ENCODE measurements around the gene CLDN20. TPM values are rescaled to one million over a fixed set of nuclear protein-coding genes. Genes with fewer than 3 reads are reported as not detected.
"Not testable (repeated sequence)": the region's sequence is repeated elsewhere in the genome, so short reads cannot be mapped to it uniquely, and the experiment has no call there.

The CLDN20 gene
- not detected for total RNA-seq
- long read RNA-seq: 0 reads

GRCh38 chr6:155263373-155264063, at the start of gene CLDN20:
TSS of gene CLDN20 (plus strand) at chr6:155264013. CDS start at chr6:155275720, 11,707 bp downstream.
- intact Hi-C loops (cut with micrococcal nuclease): no loop called here
- ATAC-seq: peak; percentile 66
- no peak for DNase-seq

- ATAC-seq: no peak
- intact Hi-C loops (cut with micrococcal nuclease): no loop called here
- no peak for DNase-seq
Observed at GRCh38 chr6:155215906-155216305, 47.9 kb upstream of the CLDN20 start.

DNA sequence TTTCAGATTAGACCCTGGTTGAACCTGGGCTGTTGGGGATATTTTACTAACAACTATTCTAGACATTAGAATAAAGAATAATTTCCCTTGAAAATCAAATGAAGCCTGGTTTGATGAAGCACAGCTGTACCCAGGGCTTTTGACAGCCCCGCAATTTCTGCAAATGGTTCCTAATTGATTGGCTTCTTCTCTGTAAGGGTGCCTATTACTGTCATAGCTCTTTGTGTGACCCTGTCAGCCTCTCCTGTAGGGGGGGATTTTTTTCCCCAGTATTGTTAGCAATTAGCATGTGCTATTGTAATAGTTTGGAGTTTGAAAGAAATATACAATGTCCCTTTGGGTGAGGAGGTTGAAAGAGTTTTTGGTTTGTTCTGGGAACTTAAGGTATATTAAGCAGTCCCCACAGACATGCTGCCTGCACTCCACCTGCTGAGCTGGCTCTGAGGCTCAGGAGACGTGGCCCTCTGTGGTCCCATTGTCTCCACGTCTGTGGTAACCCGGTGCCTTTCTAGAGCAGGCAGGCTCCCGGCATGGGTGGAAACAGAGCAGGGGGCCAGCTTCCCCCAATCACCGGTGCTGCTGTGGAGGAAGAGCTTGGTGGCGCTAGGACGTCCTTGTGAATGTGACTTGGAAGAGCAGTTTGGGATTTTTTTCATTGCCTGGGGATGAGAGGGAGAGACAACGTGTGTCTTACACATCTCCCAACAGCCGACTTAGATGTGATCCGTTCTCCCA, 47.3 kb upstream of the CLDN20 start:
- DNase-seq: no peak
- intact Hi-C loops (cut with micrococcal nuclease): no loop called here
- no peak for ATAC-seq

DNA sequence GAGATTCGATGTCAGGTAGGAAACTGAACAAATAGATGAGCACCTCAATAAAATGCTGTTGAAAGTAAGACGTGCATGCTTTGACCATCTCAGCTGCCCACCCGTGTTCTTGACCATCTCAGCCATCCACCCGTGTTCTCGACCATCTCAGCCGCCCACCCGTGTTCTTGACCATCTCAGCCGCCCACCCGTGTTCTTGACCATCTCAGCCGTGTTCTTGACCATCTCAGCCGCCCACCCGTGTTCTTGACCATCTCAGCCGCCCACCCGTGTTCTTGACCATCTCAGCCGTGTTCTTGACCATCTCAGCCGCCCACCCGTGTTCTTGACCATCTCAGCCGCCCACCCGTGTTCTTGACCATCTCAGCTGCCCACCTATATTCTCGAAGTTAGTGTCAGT, 45.1 kb upstream of the CLDN20 start:
- intact Hi-C loops (cut with micrococcal nuclease); ATAC-seq; DNase-seq: not testable (repeated sequence)

- DNase-seq: no peak
- ATAC-seq: no peak
- intact Hi-C loops (cut with micrococcal nuclease): no loop called here
Observed at GRCh38 chr6:155219299-155219698, 44.5 kb upstream of the CLDN20 start.

- DNase-seq (no peak), ATAC-seq (peak; percentile 37)
- intact Hi-C loops (cut with micrococcal nuclease): no loop called here
Observed at GRCh38 chr6:155219858-155220301, 43.9 kb upstream of the CLDN20 start.

- no peak for DNase-seq
- intact Hi-C loops (cut with micrococcal nuclease): no loop called here
- ATAC-seq: no peak
Observed at GRCh38 chr6:155221086-155221485, 42.7 kb upstream of the CLDN20 start.

- intact Hi-C loops (cut with micrococcal nuclease): no loop called here
- no peak for ATAC-seq
- no peak for DNase-seq
Observed at GRCh38 chr6:155222506-155222905, 41.3 kb upstream of the CLDN20 start.

DNA sequence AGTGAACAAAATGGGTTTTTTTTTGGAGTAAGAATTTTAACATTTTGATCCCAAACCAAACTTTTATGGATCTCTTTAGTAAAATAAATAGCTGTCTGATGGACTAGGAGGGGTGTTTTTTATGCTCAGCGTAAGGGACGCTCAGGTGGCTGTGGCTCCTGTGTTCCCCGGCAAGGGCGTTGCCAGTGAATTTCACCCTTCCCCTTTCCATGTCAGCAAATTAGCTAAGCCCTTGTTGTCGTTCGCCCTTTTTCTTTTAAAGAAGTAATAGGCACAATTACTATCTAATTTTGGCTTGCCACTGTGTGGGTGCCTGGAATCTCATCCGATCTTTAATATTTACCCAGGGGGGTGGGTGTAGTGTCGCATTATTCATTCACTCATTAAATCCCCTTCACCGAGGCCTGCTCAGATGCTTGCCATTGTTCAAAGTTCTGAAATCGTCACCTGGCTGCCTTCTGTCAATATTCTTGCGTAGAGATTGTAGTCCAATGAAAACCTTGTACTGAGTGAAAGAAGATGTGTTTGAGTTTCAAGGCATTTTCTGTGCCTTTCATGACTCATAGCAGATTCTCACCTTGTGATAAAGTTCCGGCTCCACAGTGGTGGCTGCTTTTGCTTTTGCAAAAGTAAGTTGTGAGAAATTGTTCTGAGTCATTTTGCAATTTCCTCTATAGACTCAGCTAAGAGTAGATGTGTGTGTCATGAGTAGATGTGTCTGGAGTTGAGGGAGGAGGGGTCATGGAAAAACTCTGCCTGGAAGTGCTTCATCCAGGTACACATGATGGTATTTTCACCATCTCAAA, 40.0 kb upstream of the CLDN20 start:
- no peak for ATAC-seq
- no peak for DNase-seq
- intact Hi-C loops (cut with micrococcal nuclease): no loop called here

GRCh38 chr6:155224618-155225017, 39.2 kb upstream of the CLDN20 start:
- no peak for DNase-seq
- ATAC-seq: no peak
- intact Hi-C loops (cut with micrococcal nuclease): no loop called here

DNA sequence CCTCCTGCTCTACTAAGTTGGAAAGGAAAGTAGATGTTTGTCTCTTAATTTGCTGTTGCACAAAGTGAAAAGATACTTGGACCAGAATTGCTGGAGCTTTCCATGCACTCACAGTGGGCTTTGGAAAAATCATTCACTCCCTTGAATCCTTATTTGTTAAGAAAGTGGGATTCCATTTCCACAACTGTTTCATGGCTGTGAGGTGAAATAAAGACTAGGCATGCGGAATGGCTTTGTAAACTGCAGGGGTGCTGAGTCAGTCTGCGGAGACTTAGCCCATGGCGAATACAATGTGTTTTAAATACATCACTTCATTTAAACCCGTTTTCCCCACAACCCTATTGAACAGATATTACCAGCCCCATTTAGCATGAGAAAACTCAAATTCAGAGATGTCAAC, 36.8 kb upstream of the CLDN20 start:
- intact Hi-C loops (cut with micrococcal nuclease): no loop called here
- DNase-seq: no peak
- no peak for ATAC-seq

DNA sequence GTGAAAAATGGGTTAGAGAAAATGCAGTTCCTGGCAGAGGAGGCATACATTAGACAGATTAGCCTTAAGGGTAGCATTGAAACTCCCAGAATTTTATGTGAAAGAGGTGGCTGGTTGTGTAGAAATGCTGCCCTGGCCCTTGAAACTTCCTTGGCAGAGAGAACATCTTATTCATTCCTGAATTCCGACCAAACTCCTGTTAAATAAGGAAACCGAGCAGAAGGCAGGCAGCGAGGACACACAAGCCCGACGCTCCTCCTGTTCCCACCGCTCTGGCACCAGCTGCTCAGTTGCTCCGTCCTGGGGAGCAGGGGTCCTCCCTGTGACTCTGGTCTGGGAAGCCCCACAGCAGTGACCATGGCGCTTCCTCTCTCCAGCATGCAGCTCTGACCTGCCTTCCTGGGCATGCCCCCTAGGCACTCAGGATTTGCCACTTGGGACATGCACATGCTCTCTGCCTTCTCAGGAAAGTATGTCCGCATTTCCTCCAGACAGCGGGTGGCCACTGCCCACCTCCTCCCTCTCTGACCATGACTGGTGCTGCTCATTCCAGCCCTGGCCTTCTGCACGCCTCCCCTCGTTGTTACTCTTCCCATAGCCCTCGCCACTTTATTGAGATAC, 35.2 kb upstream of the CLDN20 start:
- intact Hi-C loops (cut with micrococcal nuclease): no loop called here
- ATAC-seq (no peak), DNase-seq (no peak)

- ATAC-seq; intact Hi-C loops (cut with micrococcal nuclease); DNase-seq: not testable (repeated sequence)
Observed at GRCh38 chr6:155230975-155231374, 32.8 kb upstream of the CLDN20 start.

DNA sequence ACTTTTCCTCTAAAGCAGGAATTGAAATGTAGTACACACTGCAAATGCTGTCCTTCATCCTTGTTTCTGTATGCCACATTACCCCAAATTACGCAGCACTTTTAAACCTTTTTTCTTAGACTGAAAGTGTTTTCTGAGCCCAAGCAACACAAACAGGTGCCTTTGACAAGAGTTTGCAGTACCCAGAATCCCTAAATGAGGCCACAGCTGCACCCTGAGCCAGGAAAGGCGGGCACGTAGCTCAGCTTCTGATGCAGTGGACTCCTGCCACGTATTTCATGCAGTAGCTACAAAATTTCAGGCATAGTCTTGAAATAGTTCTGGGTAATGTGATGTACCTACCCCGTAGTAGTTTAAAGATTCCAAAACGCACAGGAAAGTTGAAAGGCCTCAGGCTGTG, 31.0 kb upstream of the CLDN20 start:
- ATAC-seq (no peak), DNase-seq (no peak)
- intact Hi-C loops (cut with micrococcal nuclease): no loop called here

DNA sequence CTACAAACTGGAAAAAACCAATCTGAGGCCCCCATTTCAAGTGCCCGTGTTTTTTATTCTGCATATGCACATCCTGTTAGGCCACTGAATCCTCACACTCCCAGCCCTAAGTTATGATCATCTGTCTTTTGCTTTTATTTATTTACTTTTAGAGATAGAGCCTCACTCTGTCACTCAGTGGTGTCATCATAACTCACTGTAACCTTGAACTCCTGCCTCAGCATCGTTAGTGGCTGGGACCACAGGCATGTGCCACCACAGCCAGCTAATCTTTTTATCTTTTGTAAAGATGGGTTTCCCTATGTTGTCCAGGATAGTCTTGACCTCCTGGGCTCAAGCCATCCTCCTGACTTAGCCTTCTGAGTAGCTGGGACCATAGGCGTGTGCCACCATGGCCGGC, 29.6 kb upstream of the CLDN20 start:
- DNase-seq (no peak), ATAC-seq (no peak)
- intact Hi-C loops (cut with micrococcal nuclease): no loop called here

DNA sequence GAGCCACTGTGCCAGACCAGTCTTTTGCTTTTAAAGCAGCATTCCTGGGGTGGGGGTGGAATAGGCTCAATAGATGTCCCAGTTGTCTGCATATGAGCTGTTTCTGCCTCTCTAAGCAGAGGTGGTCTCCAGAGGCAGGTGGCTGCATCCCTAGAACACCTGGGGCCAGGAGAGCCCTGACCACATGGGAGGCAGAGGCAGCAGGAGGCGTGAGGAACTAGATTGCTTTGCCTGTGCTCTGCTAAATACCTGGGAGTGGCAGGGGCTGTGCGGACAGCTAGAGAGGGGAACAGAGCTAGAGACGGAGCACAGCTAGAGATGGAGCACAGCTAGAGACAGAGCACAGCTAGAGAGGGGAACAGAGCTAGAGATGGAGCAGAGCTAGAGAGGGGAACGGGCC, 29.1 kb upstream of the CLDN20 start:
- DNase-seq: no peak

DNA sequence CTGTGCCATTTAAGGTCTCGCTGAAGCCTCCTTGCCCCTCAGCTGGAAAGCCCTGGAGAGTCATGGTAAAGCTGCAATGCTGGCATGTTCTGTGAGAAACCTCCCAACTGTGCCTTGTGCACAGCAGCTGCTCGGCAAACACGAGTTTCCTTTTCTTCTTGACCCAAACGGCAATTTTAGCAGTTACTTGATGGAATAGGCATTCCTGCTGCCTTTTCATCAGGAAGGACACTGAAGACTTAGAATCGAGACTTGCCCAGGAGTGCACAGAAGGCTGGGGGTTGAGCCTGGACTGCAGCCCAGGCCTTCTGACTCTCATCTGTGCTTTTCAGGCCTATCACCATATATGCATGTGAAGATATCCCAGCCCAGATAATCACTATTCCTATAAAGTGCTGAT, 28.7 kb upstream of the CLDN20 start:
- intact Hi-C loops (cut with micrococcal nuclease): no loop called here
- ATAC-seq (no peak), DNase-seq (no peak)

More for the DNA sequence above, 29.1 kb upstream of the CLDN20 start:
- intact Hi-C loops (cut with micrococcal nuclease): no loop called here
- no peak for ATAC-seq

DNA sequence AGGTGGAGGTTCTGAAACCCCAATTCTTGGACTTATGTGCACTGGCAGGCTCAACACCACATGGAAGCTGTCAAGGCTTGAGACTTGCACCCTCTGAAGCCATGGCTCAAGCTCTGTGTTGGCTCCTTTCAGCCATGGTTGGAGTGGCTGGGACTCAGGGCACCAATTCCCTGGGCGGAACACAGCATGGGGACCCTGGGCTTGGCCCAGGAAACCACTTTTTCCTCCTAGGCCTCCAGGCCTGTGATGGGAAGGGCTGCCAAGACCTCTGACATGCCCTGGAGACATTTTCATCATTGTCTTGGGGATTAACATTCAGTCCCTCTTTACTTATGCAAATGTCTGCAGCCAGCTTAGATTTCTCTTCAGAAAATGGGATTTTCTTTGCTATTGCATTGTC, 26.2 kb upstream of the CLDN20 start:
- intact Hi-C loops (cut with micrococcal nuclease): no loop called here
- no peak for ATAC-seq
- no peak for DNase-seq

- intact Hi-C loops (cut with micrococcal nuclease): no loop called here
- no peak for ATAC-seq
- no peak for DNase-seq
Observed at GRCh38 chr6:155240905-155241600, 22.8 kb upstream of the CLDN20 start.
